ENCODE results near the gene CDC25C. TPM values are rescaled to one million over a fixed set of nuclear protein-coding genes. Genes with fewer than 3 reads are reported as not detected.

The CDC25C gene
- total RNA-seq, 1 experiment from 2014 or later: 21.6 TPM

Other genes with a start within 250 kb of the CDC25C start
- gene WNT8A, start 247.8 kb downstream of the CDC25C start, total RNA-seq (2014; rRNA removed; shearing (Covaris generic)): not detected in 2 replicates
- gene NME5, start 192.4 kb downstream of the CDC25C start, total RNA-seq (2014; rRNA removed; shearing (Covaris generic)): 2.6 and 5.6 TPM in 2 replicates
- gene BRD8, start 153.2 kb downstream of the CDC25C start, total RNA-seq (2014; rRNA removed; shearing (Covaris generic)): 46.5 and 55.2 TPM in 2 replicates
- 130 and 131 TPM in 2 replicates for gene KIF20A, start 152.7 kb downstream of the CDC25C start, total RNA-seq (2014; rRNA removed; shearing (Covaris generic))
- gene CDC23, start 118.5 kb downstream of the CDC25C start, total RNA-seq (2014; rRNA removed; shearing (Covaris generic)): 48.2 and 51.7 TPM in 2 replicates
- not detected in 2 replicates for gene GFRA3, start 57.2 kb downstream of the CDC25C start, total RNA-seq (2014; rRNA removed; shearing (Covaris generic))
- gene FAM53C, start 6.5 kb upstream of the CDC25C start, total RNA-seq (2014; rRNA removed; shearing (Covaris generic)): 24.8 and 25.8 TPM in 2 replicates
- gene KDM3B, start 20.9 kb upstream of the CDC25C start, total RNA-seq (2014; rRNA removed; shearing (Covaris generic)): 49.0 and 53.1 TPM in 2 replicates
- gene REEP2, start 107.3 kb upstream of the CDC25C start, total RNA-seq (2014; rRNA removed; shearing (Covaris generic)): 2.1 and 6.0 TPM in 2 replicates
- gene EGR1, start 133.7 kb upstream of the CDC25C start, total RNA-seq (2014; rRNA removed; shearing (Covaris generic)): 5.5 and 9.3 TPM in 2 replicates
- gene ETF1, start 211.4 kb upstream of the CDC25C start, total RNA-seq (2014; rRNA removed; shearing (Covaris generic)): 163 and 179 TPM in 2 replicates
- gene HSPA9, start 243.6 kb upstream of the CDC25C start, total RNA-seq (2014; rRNA removed; shearing (Covaris generic)): 647 and 690 TPM in 2 replicates